Stimulated activated naive CD4-positive, alpha-beta T cell (primary cell): Measurements from ENCODE around the gene ATP6AP2.

Experiments
- DNase-seq, 6 experiments: peaks; one replicate each; lab custom pipeline; 2025; lab: John Stamatoyannopoulos, UW

ATP6AP2 gene

GRCh38 chrX:40644821-40645358 lies 64.1 kb downstream of the ATP6AP2 start:
- peak; percentile 15 to 61 (median 38) for DNase-seq

DNA sequence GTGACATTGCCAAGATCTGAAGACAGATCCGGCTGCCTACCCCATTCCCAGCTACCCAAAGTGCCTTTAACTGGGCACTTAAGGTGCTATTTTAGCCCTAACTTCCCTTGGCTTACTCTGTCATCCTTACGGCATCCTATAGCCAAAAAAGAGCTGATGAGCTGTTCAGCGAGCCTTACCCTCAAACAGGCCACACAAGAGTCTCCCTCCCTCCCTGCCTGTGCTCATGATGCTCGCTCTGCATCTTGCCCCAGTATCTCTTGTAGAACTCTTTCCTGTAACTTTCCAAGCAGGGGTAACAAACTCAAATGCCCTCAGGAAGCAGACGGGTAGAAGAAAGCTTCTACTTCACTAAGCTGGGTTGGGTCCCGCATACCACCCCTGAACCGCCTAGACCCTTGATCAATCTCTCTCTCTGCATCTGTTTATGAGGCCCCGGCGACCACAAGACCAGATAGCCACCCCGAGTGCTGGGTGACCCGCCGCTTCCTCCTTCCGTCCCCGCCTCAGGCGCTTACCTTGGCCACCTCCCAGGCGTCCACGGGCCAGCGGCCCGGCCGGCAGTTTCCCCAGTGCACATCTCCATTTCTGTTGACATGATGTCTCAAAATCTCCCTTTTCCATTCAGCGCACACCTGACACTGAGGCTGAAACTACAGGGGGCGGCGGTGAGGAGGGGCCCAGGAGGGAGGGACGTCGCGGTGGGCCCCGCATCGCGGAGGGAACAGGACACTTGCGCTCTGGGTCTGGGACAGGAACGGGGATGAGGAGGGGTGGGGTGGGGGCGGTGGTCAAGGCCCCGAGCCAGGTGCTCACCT lies 65.9 kb downstream of the ATP6AP2 start:
- peak in 5 of 6 experiments; percentile 4 to 58 (median 33) for DNase-seq

DNA sequence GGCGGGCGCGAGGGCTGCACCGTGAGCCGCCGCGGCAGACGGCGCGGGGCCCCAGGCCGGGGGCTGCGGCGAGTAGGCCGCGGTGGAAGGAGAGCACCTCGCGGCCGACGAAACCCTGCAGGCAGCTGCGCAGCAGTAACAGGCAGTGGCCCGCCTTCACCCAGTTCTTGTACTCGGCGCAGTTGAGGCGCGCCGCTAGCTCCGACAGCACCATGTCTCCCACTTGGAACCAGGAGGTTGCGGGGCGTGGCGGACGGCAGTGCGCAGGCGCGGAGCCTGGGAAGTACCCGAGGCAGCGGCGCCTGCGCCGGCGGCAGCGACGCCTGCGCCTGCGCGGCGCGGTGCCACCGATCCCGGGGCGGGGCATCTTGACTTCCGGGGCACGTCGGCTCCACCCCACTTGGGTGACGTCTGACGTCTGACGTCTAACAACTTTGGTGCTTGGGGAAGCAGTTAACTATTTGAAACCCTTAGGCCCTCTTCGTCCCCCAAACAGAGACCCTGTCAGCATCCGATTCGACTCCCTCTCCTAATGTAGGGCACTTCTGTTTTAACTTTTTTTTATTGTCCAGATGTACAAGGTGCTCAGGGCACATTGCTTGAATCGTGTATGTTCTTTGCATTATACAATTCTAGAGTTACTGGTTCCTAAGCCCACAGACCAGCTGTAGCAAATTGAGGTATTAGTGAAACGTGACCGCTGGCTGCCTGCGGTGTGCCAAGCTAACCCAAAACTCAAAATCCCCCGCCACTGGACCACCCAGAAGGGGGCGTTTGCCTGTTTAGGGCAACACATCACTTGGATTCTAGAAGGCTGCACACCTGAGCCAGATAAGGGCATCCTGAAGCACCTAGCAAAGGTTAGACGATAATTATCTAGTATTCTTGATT lies 66.8 kb downstream of the ATP6AP2 start, which contains the start of gene CXorf38:
CXorf38 (minus strand) TSS at position 255 of the 891 bp plus-strand sequence; CDS start at position 214, 41 bp downstream.
- peak; percentile 87 to 97 (median 93) for DNase-seq

DNA sequence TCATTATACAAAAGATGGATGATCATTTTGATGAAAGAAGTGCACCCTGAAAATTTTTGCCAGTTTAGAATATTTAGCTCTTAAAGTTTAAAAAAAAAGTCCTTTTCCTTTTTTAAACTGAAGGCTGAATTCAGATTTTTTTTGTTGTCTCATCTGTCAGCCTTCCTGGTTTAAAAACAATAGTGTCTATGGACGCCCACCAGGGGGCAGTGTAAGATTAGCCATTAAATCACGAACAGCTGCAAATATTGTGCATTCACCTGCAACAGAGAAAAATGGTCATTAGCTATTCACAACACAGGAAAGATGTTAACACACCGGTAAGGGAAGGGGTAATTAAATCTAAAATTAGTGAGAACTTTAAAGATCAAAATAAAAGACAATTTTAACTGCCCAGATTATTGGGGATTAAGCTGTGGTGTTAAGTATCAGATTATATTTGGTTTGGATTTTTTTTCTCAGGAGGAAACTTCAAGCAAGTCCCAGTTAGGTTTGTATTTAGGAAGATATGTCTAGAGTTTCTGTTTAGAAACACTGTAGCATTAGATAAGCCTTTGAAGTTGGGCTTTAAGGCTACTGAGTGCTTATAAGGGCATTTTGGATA lies 71.0 kb downstream of the ATP6AP2 start:
- DNase-seq = peak; percentile 22 to 86 (median 66)

- no peak for DNase-seq
Observed at GRCh38 chrX:40652664-40653063, 71.9 kb downstream of the ATP6AP2 start.

DNA sequence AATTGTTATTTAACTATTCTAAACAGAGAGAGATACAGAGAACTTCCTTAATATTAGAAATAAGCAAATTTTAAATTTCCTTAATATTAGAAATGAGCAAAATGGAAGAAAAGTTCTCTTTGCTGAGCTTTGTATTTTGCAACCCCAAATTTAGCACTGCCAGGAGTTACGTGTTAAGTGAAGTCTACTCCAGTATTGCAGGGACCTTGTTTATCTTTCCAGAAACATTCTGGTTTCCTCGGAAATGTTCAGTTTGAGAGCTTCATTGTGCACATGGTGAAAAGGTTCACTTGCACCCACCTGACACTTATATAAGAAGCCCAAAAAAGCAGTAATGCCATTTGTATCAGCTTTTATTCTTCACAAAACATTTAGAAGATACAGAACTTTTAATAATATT lies 72.8 kb downstream of the ATP6AP2 start:
- no peak for DNase-seq
